SK-N-SH treated with all-trans-retinoic acid at 6 μM for 48 hours (cell line): ENCODE measurements around the gene EXOC7.

Source experiments
- ATAC-seq: fragments of 200-7000 bp; cut with Tn5 transposase; 3 replicates; pipeline ENCODE4 v1.9.1; 2020; ENCODE audit warnings: mild to moderate bottlenecking, moderate library complexity
- BACH2 ChIP-seq: fragments of 250-450 bp; sonication (Bioruptor Pico); IDR thresholded peaks from 2 replicates; pipeline ENCODE4 v1.9.0; 2021; ENCODE audit warnings: mild to moderate bottlenecking, borderline replicate concordance
- CSDC2 ChIP-seq: fragments of 250-450 bp; sonication (Bioruptor Pico); IDR thresholded peaks from 2 replicates; pipeline ENCODE4 v1.5.0; 2020; ENCODE audit warnings: mild to moderate bottlenecking, moderate library complexity
- ESRRG ChIP-seq: fragments of 250-450 bp; sonication (Bioruptor Pico); IDR thresholded peaks from 2 replicates; pipeline ENCODE4 v1.6.1; 2021; ENCODE audit warnings: mild to moderate bottlenecking
- GLIS3 ChIP-seq: fragments of 250-450 bp; sonication (Bioruptor Pico); IDR thresholded peaks from 2 replicates; pipeline ENCODE4 v1.5.0; 2020; ENCODE audit warnings: mild to moderate bottlenecking, moderate library complexity
- ISL1 ChIP-seq: fragments of 250-450 bp; sonication (Bioruptor Pico); IDR thresholded peaks from 2 replicates; pipeline ENCODE4 v2.1.2; 2022; ENCODE audit warnings: mild to moderate bottlenecking, moderate library complexity
- OSR1 ChIP-seq: fragments of 250-450 bp; sonication (Bioruptor Pico); IDR thresholded peaks from 2 replicates; pipeline ENCODE4 v1.8.0; 2022; ENCODE audit warnings: moderate library complexity, mild to moderate bottlenecking, inconsistent platforms
- PPARA ChIP-seq: fragments of 250-450 bp; sonication (Bioruptor Pico); IDR thresholded peaks from 2 replicates; pipeline ENCODE4 v1.5.0; 2020; ENCODE audit warnings: mild to moderate bottlenecking, borderline replicate concordance
- RARB ChIP-seq: fragments of 250-450 bp; sonication (Bioruptor Pico); IDR thresholded peaks from 2 replicates; pipeline ENCODE4 v1.8.0; 2021; ENCODE audit warnings: mild to moderate bottlenecking, moderate library complexity
- SNAI2 ChIP-seq: fragments of 250-450 bp; sonication (Bioruptor Pico); IDR thresholded peaks from 2 replicates; pipeline ENCODE4 v1.5.0; 2020; ENCODE audit warnings: mild to moderate bottlenecking, moderate library complexity
- TCF4 ChIP-seq: fragments of 250-450 bp; sonication (Bioruptor Pico); IDR thresholded peaks from 2 replicates; pipeline ENCODE4 v1.8.0; 2021; ENCODE audit warnings: mild to moderate bottlenecking, moderate library complexity, borderline replicate concordance
- TOX ChIP-seq: fragments of 250-450 bp; sonication (Bioruptor Pico); IDR thresholded peaks from 2 replicates; pipeline ENCODE4 v1.8.0; 2021; ENCODE audit warnings: mild to moderate bottlenecking, moderate library complexity, borderline replicate concordance
- ZC3H10 ChIP-seq: fragments of 250-450 bp; sonication (Bioruptor Pico); IDR thresholded peaks from 2 replicates; pipeline ENCODE4 v1.5.1; 2021; ENCODE audit warnings: mild to moderate bottlenecking, moderate library complexity
- ZFP3 ChIP-seq: fragments of 250-450 bp; sonication (Bioruptor Pico); IDR thresholded peaks from 2 replicates; pipeline ENCODE4 v1.5.0; 2020; ENCODE audit warnings: mild to moderate bottlenecking, moderate library complexity
- ZFP30 ChIP-seq: fragments of 450-650 bp; formaldehyde crosslinking; IDR thresholded peaks from 2 replicates; pipeline ENCODE4 v1.5.0; 2022; ENCODE audit warnings: mild to moderate bottlenecking, moderate library complexity
- ZNF70 ChIP-seq: fragments of 450-650 bp; formaldehyde crosslinking; IDR thresholded peaks from 2 replicates; pipeline ENCODE4 v1.5.0; 2020; ENCODE audit warnings: mild to moderate bottlenecking, moderate library complexity
- TF ChIP-seq, protein P1 (sequence below): fragments of 250-450 bp; sonication (Bioruptor Pico); IDR thresholded peaks from 2 replicates; pipeline ENCODE4 v1.5.0; 2020; ENCODE audit warnings: mild to moderate bottlenecking, moderate library complexity
- TF ChIP-seq, protein P2 (sequence below): fragments of 250-450 bp; sonication (Bioruptor Pico); IDR thresholded peaks from 2 replicates; pipeline ENCODE4 v1.8.0; 2020; ENCODE audit warnings: mild to moderate bottlenecking, moderate library complexity, borderline replicate concordance
- TF ChIP-seq, protein P3 (sequence below): fragments of 250-450 bp; sonication (Bioruptor Pico); IDR thresholded peaks from 2 replicates; pipeline ENCODE4 v1.8.0; 2021; ENCODE audit warnings: low read depth, mild to moderate bottlenecking, moderate library complexity, borderline replicate concordance
- TF ChIP-seq, protein P4 (sequence below): fragments of 250-450 bp; sonication (Bioruptor Pico); IDR thresholded peaks from 2 replicates; pipeline ENCODE4 v1.5.1; 2021; ENCODE audit warnings: mild to moderate bottlenecking, moderate library complexity
- TF ChIP-seq, protein P5 (sequence below): fragments of 250-450 bp; sonication (Bioruptor Pico); IDR thresholded peaks from 2 replicates; pipeline ENCODE4 v1.5.1; 2020; ENCODE audit warnings: low read depth, mild to moderate bottlenecking, moderate library complexity

The EXOC7 gene

DNA sequence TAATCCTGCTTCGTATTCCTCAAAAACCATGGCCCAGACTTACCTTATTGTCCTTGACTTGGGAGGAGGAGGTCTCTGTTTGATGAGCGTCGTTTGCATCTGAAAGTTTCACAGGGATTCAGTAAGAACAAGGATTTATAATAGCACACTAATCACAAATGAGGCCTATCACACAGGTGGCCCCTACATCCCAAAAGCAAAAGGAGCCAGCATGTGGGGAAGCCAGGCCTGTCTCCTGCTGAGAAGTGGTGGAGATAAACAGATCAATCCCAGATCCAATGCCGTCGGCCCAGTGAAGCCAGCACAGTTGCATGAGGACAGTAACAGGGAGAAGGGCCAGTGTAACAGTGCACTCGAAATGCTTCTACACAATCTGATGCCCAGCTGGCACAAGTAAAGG is 63.2 kb downstream of the EXOC7 start (continued):
- TF ChIP-seq, protein P1, sequence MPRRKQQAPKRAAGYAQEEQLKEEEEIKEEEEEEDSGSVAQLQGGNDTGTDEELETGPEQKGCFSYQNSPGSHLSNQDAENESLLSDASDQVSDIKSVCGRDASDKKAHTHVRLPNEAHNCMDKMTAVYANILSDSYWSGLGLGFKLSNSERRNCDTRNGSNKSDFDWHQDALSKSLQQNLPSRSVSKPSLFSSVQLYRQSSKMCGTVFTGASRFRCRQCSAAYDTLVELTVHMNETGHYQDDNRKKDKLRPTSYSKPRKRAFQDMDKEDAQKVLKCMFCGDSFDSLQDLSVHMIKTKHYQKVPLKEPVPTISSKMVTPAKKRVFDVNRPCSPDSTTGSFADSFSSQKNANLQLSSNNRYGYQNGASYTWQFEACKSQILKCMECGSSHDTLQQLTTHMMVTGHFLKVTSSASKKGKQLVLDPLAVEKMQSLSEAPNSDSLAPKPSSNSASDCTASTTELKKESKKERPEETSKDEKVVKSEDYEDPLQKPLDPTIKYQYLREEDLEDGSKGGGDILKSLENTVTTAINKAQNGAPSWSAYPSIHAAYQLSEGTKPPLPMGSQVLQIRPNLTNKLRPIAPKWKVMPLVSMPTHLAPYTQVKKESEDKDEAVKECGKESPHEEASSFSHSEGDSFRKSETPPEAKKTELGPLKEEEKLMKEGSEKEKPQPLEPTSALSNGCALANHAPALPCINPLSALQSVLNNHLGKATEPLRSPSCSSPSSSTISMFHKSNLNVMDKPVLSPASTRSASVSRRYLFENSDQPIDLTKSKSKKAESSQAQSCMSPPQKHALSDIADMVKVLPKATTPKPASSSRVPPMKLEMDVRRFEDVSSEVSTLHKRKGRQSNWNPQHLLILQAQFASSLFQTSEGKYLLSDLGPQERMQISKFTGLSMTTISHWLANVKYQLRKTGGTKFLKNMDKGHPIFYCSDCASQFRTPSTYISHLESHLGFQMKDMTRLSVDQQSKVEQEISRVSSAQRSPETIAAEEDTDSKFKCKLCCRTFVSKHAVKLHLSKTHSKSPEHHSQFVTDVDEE (CRISPR knock-in tag), result no peak

DNA sequence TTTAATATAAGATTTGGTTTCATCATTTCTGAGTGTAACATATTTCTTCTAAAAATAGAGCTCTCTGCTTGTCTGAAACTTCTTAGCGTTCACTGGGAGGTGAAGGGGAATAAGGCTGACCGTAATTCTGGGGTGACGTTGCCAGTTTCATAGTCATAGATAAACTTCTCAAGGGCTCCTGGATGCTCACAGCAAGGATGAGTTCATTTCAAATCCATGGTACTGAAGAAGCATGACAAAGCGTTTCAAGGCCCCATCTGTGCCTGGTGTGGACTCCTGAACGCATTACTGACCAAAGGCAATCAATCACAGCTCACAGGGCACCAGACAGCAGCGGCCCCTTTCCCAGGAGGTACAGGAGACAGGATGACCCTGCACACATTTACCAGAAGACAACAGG is 64.5 kb downstream of the EXOC7 start:
- no peak for ATAC-seq
- no peak for TF ChIP-seq TCF4
- TF ChIP-seq, protein P2, sequence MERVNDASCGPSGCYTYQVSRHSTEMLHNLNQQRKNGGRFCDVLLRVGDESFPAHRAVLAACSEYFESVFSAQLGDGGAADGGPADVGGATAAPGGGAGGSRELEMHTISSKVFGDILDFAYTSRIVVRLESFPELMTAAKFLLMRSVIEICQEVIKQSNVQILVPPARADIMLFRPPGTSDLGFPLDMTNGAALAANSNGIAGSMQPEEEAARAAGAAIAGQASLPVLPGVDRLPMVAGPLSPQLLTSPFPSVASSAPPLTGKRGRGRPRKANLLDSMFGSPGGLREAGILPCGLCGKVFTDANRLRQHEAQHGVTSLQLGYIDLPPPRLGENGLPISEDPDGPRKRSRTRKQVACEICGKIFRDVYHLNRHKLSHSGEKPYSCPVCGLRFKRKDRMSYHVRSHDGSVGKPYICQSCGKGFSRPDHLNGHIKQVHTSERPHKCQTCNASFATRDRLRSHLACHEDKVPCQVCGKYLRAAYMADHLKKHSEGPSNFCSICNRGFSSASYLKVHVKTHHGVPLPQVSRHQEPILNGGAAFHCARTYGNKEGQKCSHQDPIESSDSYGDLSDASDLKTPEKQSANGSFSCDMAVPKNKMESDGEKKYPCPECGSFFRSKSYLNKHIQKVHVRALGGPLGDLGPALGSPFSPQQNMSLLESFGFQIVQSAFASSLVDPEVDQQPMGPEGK (CRISPR knock-in tag), result no peak

DNA sequence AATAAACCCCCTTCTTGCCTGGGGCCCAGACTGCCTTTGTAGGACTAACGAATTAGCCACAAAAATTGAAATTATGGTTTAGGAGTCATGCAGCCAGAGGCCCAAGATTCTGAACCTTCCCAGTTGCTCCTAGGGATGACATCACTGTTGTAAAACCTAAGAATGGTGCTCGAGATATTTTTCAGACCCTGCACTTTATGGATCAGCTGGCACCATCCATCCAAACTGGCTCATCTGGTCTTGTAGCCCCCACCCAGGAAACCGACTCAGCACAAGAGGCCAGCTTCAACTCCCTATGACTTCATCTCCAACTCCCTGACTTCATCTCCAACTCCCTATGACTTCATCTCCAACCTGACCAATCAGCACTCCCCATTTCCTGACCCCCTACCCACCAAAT is 65.5 kb downstream of the EXOC7 start:
- no peak for TF ChIP-seq PPARA
- TF ChIP-seq ZFP30, result no peak
- TF ChIP-seq, protein P3, sequence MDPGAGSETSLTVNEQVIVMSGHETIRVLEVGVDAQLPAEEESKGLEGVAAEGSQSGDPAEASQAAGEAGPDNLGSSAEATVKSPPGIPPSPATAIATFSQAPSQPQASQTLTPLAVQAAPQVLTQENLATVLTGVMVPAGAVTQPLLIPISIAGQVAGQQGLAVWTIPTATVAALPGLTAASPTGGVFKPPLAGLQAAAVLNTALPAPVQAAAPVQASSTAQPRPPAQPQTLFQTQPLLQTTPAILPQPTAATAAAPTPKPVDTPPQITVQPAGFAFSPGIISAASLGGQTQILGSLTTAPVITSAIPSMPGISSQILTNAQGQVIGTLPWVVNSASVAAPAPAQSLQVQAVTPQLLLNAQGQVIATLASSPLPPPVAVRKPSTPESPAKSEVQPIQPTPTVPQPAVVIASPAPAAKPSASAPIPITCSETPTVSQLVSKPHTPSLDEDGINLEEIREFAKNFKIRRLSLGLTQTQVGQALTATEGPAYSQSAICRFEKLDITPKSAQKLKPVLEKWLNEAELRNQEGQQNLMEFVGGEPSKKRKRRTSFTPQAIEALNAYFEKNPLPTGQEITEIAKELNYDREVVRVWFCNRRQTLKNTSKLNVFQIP (CRISPR knock-in tag), result no peak
- TF ChIP-seq BACH2 (CRISPR knock-in tag), result no peak
- TF ChIP-seq, protein P1 (CRISPR knock-in tag), result no peak
- TF ChIP-seq ZC3H10, result no peak
- TF ChIP-seq, protein P4, sequence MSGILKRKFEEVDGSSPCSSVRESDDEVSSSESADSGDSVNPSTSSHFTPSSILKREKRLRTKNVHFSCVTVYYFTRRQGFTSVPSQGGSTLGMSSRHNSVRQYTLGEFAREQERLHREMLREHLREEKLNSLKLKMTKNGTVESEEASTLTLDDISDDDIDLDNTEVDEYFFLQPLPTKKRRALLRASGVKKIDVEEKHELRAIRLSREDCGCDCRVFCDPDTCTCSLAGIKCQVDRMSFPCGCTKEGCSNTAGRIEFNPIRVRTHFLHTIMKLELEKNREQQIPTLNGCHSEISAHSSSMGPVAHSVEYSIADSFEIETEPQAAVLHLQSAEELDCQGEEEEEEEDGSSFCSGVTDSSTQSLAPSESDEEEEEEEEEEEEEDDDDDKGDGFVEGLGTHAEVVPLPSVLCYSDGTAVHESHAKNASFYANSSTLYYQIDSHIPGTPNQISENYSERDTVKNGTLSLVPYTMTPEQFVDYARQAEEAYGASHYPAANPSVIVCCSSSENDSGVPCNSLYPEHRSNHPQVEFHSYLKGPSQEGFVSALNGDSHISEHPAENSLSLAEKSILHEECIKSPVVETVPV (CRISPR knock-in tag), result no peak
- TF ChIP-seq TCF4, result no peak
- TF ChIP-seq OSR1 (CRISPR knock-in tag), result no peak
- no peak for TF ChIP-seq GLIS3 (CRISPR knock-in tag)
- TF ChIP-seq TOX (CRISPR knock-in tag), result no peak
- TF ChIP-seq, protein P2 (CRISPR knock-in tag), result no peak
- no peak for TF ChIP-seq ZNF70 (CRISPR knock-in tag)
- TF ChIP-seq SNAI2 (CRISPR knock-in tag), result no peak
- no peak for TF ChIP-seq RARB
- no peak for TF ChIP-seq ZFP3 (CRISPR knock-in tag)
- TF ChIP-seq, protein P5, sequence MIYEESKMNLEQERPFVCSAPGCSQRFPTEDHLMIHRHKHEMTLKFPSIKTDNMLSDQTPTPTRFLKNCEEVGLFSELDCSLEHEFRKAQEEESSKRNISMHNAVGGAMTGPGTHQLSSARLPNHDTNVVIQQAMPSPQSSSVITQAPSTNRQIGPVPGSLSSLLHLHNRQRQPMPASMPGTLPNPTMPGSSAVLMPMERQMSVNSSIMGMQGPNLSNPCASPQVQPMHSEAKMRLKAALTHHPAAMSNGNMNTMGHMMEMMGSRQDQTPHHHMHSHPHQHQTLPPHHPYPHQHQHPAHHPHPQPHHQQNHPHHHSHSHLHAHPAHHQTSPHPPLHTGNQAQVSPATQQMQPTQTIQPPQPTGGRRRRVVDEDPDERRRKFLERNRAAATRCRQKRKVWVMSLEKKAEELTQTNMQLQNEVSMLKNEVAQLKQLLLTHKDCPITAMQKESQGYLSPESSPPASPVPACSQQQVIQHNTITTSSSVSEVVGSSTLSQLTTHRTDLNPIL (CRISPR knock-in tag), result no peak
- TF ChIP-seq ESRRG (CRISPR knock-in tag), result no peak
- TF ChIP-seq ISL1, result no peak
- no peak for TF ChIP-seq CSDC2 (CRISPR knock-in tag)
- ATAC-seq, result no peak
